LNCAP (cell line): ENCODE measurements around the gene SLC38A10.

Experiments
- CTCF ChIP-seq: fragments of 450-650 bp; IDR thresholded peaks from 2 replicates; pipeline ENCODE4 v1.5.1; 2017; ENCODE audit warnings: mild to moderate bottlenecking

The SLC38A10 gene

GRCh38 chr17:81301195-81302144, 6.4 kb upstream of the SLC38A10 start:
- no peak for TF ChIP-seq CTCF

- no peak for TF ChIP-seq CTCF
These were observed 5.6 kb upstream of the SLC38A10 start for GRCh38 chr17:81300586-81301155.

- TF ChIP-seq CTCF, result no peak
These were observed 4.9 kb upstream of the SLC38A10 start for GRCh38 chr17:81299846-81300585.

GRCh38 chr17:81298991-81299738, 4.1 kb upstream of the SLC38A10 start:
- TF ChIP-seq CTCF, result no peak

GRCh38 chr17:81298325-81298990, 3.4 kb upstream of the SLC38A10 start:
- no peak for TF ChIP-seq CTCF

GRCh38 chr17:81295676-81296381, 722 bp upstream of the SLC38A10 start:
- TF ChIP-seq CTCF, result peak; percentile 49
